SK-N-SH treated with all-trans-retinoic acid at 6 μM for 48 hours (cell line): Measurements from ENCODE around the gene VPS35.

Experiments used
- ATAC-seq: fragments of 200-7000 bp; cut with Tn5 transposase; 3 replicates; pipeline ENCODE4 v1.9.1; 2020; ENCODE audit warnings: mild to moderate bottlenecking, moderate library complexity
- ARNTL ChIP-seq: fragments of 450-650 bp; formaldehyde crosslinking; IDR thresholded peaks from 2 replicates; pipeline ENCODE4 v1.5.0; 2020; ENCODE audit warnings: low read depth, mild to moderate bottlenecking, moderate library complexity, borderline replicate concordance
- BACH2 ChIP-seq: fragments of 250-450 bp; sonication (Bioruptor Pico); IDR thresholded peaks from 2 replicates; pipeline ENCODE4 v1.9.0; 2021; ENCODE audit warnings: mild to moderate bottlenecking, borderline replicate concordance
- CREB5 ChIP-seq: fragments of 250-450 bp; sonication (Bioruptor Pico); IDR thresholded peaks from 2 replicates; pipeline ENCODE4 v1.5.1; 2020; ENCODE audit warnings: low read depth, mild to moderate bottlenecking, moderate library complexity
- CSDC2 ChIP-seq: fragments of 250-450 bp; sonication (Bioruptor Pico); IDR thresholded peaks from 2 replicates; pipeline ENCODE4 v1.5.0; 2020; ENCODE audit warnings: mild to moderate bottlenecking, moderate library complexity
- ESRRG ChIP-seq: fragments of 250-450 bp; sonication (Bioruptor Pico); IDR thresholded peaks from 2 replicates; pipeline ENCODE4 v1.6.1; 2021; ENCODE audit warnings: mild to moderate bottlenecking
- GLIS3 ChIP-seq: fragments of 250-450 bp; sonication (Bioruptor Pico); IDR thresholded peaks from 2 replicates; pipeline ENCODE4 v1.5.0; 2020; ENCODE audit warnings: mild to moderate bottlenecking, moderate library complexity
- ISL1 ChIP-seq: fragments of 250-450 bp; sonication (Bioruptor Pico); IDR thresholded peaks from 2 replicates; pipeline ENCODE4 v2.1.2; 2022; ENCODE audit warnings: mild to moderate bottlenecking, moderate library complexity
- OSR1 ChIP-seq: fragments of 250-450 bp; sonication (Bioruptor Pico); IDR thresholded peaks from 2 replicates; pipeline ENCODE4 v1.8.0; 2022; ENCODE audit warnings: moderate library complexity, mild to moderate bottlenecking, inconsistent platforms
- PATZ1 ChIP-seq: fragments of 250-450 bp; sonication (Bioruptor Pico); IDR thresholded peaks from 2 replicates; pipeline ENCODE4 v1.8.0; 2020; ENCODE audit warnings: mild to moderate bottlenecking, moderate library complexity, borderline replicate concordance
- POU6F1 ChIP-seq: fragments of 250-450 bp; sonication (Bioruptor Pico); IDR thresholded peaks from 2 replicates; pipeline ENCODE4 v1.8.0; 2021; ENCODE audit warnings: low read depth, mild to moderate bottlenecking, moderate library complexity, borderline replicate concordance
- PPARA ChIP-seq: fragments of 250-450 bp; sonication (Bioruptor Pico); IDR thresholded peaks from 2 replicates; pipeline ENCODE4 v1.5.0; 2020; ENCODE audit warnings: mild to moderate bottlenecking, borderline replicate concordance
- RARB ChIP-seq: fragments of 250-450 bp; sonication (Bioruptor Pico); IDR thresholded peaks from 2 replicates; pipeline ENCODE4 v1.8.0; 2021; ENCODE audit warnings: mild to moderate bottlenecking, moderate library complexity
- SNAI2 ChIP-seq: fragments of 250-450 bp; sonication (Bioruptor Pico); IDR thresholded peaks from 2 replicates; pipeline ENCODE4 v1.5.0; 2020; ENCODE audit warnings: mild to moderate bottlenecking, moderate library complexity
- TCF4 ChIP-seq: fragments of 250-450 bp; sonication (Bioruptor Pico); IDR thresholded peaks from 2 replicates; pipeline ENCODE4 v1.8.0; 2021; ENCODE audit warnings: mild to moderate bottlenecking, moderate library complexity, borderline replicate concordance
- TOX ChIP-seq: fragments of 250-450 bp; sonication (Bioruptor Pico); IDR thresholded peaks from 2 replicates; pipeline ENCODE4 v1.8.0; 2021; ENCODE audit warnings: mild to moderate bottlenecking, moderate library complexity, borderline replicate concordance
- TSHZ2 ChIP-seq: fragments of 250-450 bp; sonication (Bioruptor Pico); IDR thresholded peaks from 2 replicates; pipeline ENCODE4 v1.5.0; 2020; ENCODE audit warnings: mild to moderate bottlenecking, moderate library complexity
- ZC3H10 ChIP-seq: fragments of 250-450 bp; sonication (Bioruptor Pico); IDR thresholded peaks from 2 replicates; pipeline ENCODE4 v1.5.1; 2021; ENCODE audit warnings: mild to moderate bottlenecking, moderate library complexity
- ZFP3 ChIP-seq: fragments of 250-450 bp; sonication (Bioruptor Pico); IDR thresholded peaks from 2 replicates; pipeline ENCODE4 v1.5.0; 2020; ENCODE audit warnings: mild to moderate bottlenecking, moderate library complexity
- ZFP30 ChIP-seq: fragments of 450-650 bp; formaldehyde crosslinking; IDR thresholded peaks from 2 replicates; pipeline ENCODE4 v1.5.0; 2022; ENCODE audit warnings: mild to moderate bottlenecking, moderate library complexity
- ZNF565 ChIP-seq: fragments of 450-650 bp; formaldehyde crosslinking; conservative IDR thresholded peaks from 2 replicates; pipeline ENCODE4 v1.5.0; 2020; ENCODE audit warnings: low read depth, mild to moderate bottlenecking, moderate library complexity
- ZNF70 ChIP-seq: fragments of 450-650 bp; formaldehyde crosslinking; IDR thresholded peaks from 2 replicates; pipeline ENCODE4 v1.5.0; 2020; ENCODE audit warnings: mild to moderate bottlenecking, moderate library complexity
- ZNF8 ChIP-seq: fragments of 450-650 bp; formaldehyde crosslinking; IDR thresholded peaks from 2 replicates; pipeline ENCODE4 v1.5.0; 2020; ENCODE audit warnings: mild to moderate bottlenecking, moderate library complexity

The VPS35 gene

GRCh38 chr16:46696957-46697356 is 8.0 kb upstream of the VPS35 start:
- no peak for ATAC-seq
- no peak for TF ChIP-seq ARNTL (CRISPR knock-in tag)
- TF ChIP-seq BACH2 (CRISPR knock-in tag), result no peak
- no peak for TF ChIP-seq TSHZ2 (CRISPR knock-in tag)
- no peak for TF ChIP-seq TOX
- TF ChIP-seq GLIS3 (CRISPR knock-in tag), result no peak
- TF ChIP-seq ZNF565 (CRISPR knock-in tag), result no peak
- no peak for TF ChIP-seq ZNF70 (CRISPR knock-in tag)
- no peak for TF ChIP-seq CREB5
- TF ChIP-seq SNAI2 (CRISPR knock-in tag), result no peak

- no peak for ATAC-seq
- TF ChIP-seq TOX (no peak), PPARA (CRISPR knock-in tag) (no peak), OSR1 (CRISPR knock-in tag) (no peak), TCF4 (CRISPR knock-in tag) (no peak)
Measured at GRCh38 chr16:46695937-46696336, 7.0 kb upstream of the VPS35 start.

- no peak for TF ChIP-seq ZFP30
- no peak for TF ChIP-seq RARB (CRISPR knock-in tag)
- TF ChIP-seq ISL1, result no peak
- TF ChIP-seq ARNTL (CRISPR knock-in tag), result no peak
- no peak for TF ChIP-seq POU6F1 (CRISPR knock-in tag)
- no peak for TF ChIP-seq ZC3H10
- TF ChIP-seq ZNF8 (CRISPR knock-in tag), result no peak
- no peak for TF ChIP-seq PPARA (CRISPR knock-in tag)
- no peak for TF ChIP-seq SNAI2 (CRISPR knock-in tag)
- no peak for TF ChIP-seq OSR1 (CRISPR knock-in tag)
- no peak for ATAC-seq
Measured at GRCh38 chr16:46693598-46693997, 4.6 kb upstream of the VPS35 start.

- TF ChIP-seq ZFP3 (CRISPR knock-in tag) (0 out of 2 replicates have a peak, but pooled peaks have one; percentile 39), CSDC2 (no peak)
- TF ChIP-seq, all 23 proteins: peak for 1
- ATAC-seq, result no peak
Measured at GRCh38 chr16:46691726-46692125, 2.7 kb upstream of the VPS35 start.

GRCh38 chr16:46690281-46691178 is 1.6 kb upstream of the VPS35 start:
- ATAC-seq, result no peak
- no peak for TF ChIP-seq PPARA (CRISPR knock-in tag)
- TF ChIP-seq GLIS3 (CRISPR knock-in tag), result no peak
- no peak for TF ChIP-seq TOX
- TF ChIP-seq TCF4 (CRISPR knock-in tag), result no peak
- no peak for TF ChIP-seq RARB (CRISPR knock-in tag)
- no peak for TF ChIP-seq ZNF8 (CRISPR knock-in tag)
- no peak for TF ChIP-seq ZFP30
- TF ChIP-seq ZC3H10, result no peak
- TF ChIP-seq CSDC2, result no peak
- no peak for TF ChIP-seq PATZ1 (CRISPR knock-in tag)
- TF ChIP-seq ZNF565 (CRISPR knock-in tag), result no peak
- no peak for TF ChIP-seq OSR1 (CRISPR knock-in tag)
- TF ChIP-seq ESRRG (CRISPR knock-in tag), result no peak
- TF ChIP-seq ZNF70 (CRISPR knock-in tag), result no peak
- no peak for TF ChIP-seq POU6F1 (CRISPR knock-in tag)
